Stimulated activated CD4-positive, alpha-beta T cell treated with anti-CD3 and anti-CD28 coated beads, Interleukin-4, amount 100 ng/mL, for 48 hours (primary cell): ENCODE data around the gene TMEM54.

Experiments
- DNase-seq, 2 donors: peaks; one replicate each; pipeline ENCODE4 v3.0.0-alpha.2; 2020; ENCODE audit warnings: low read depth in 2 of 2

Gene TMEM54

GRCh38 chr1:32895325-32896215 lies 5.6 kb downstream of the TMEM54 start:
- DNase-seq: no peak

- DNase-seq: no peak
Observed at GRCh38 chr1:32894681-32895080, 6.5 kb downstream of the TMEM54 start.

- no peak for DNase-seq
Observed at GRCh38 chr1:32894019-32894600, 7.1 kb downstream of the TMEM54 start.

- no peak for DNase-seq
Observed at GRCh38 chr1:32893198-32894018, 7.8 kb downstream of the TMEM54 start.

GRCh38 chr1:32892368-32893197 lies 8.6 kb downstream of the TMEM54 start:
- DNase-seq: peak; percentile 32 to 63

GRCh38 chr1:32891630-32892029 lies 9.6 kb downstream of the TMEM54 start:
- no peak for DNase-seq

- DNase-seq: no peak
Observed at GRCh38 chr1:32891241-32891570, 10.0 kb downstream of the TMEM54 start.

GRCh38 chr1:32890516-32891240 lies 10.5 kb downstream of the TMEM54 start:
- DNase-seq: no peak

- no peak for DNase-seq
Observed at GRCh38 chr1:32889731-32890278, 11.4 kb downstream of the TMEM54 start.

- DNase-seq: no peak
Observed at GRCh38 chr1:32888677-32889420, 12.3 kb downstream of the TMEM54 start.

GRCh38 chr1:32888134-32888533 lies 13.1 kb downstream of the TMEM54 start:
- DNase-seq: no peak

GRCh38 chr1:32887623-32888022 lies 13.6 kb downstream of the TMEM54 start:
- DNase-seq: no peak

GRCh38 chr1:32886828-32887414 lies 14.3 kb downstream of the TMEM54 start:
- DNase-seq: no peak

- DNase-seq: peak; percentile 21 to 53
Observed at GRCh38 chr1:32886004-32886827, 15.0 kb downstream of the TMEM54 start, which contains the start of gene HPCA. Gene HPCA, plus strand, starts transcription at chr1:32886491. Its CDS starts 2,408 bp downstream, at chr1:32888899.

GRCh38 chr1:32885676-32886003 lies 15.5 kb downstream of the TMEM54 start:
- DNase-seq: no peak

GRCh38 chr1:32884726-32885125 lies 16.5 kb downstream of the TMEM54 start:
- no peak for DNase-seq

GRCh38 chr1:32884032-32884372 lies 17.2 kb downstream of the TMEM54 start:
- no peak for DNase-seq

- no peak for DNase-seq
Observed at GRCh38 chr1:32883338-32884031, 17.7 kb downstream of the TMEM54 start.
